Transverse colon (tissue), 4 donors: Measurements from ENCODE around the gene KRAS.

Experiments
- CTCF ChIP-seq, 5 experiments: fragments of 200-600 bp in 3 of 5; fragments of 450-650 bp in 2 of 5; sonication (generic) in 3 of 5; IDR thresholded peaks; 1 replicate in 2 of 5; 2 replicates in 3 of 5; pipeline ENCODE4 v1.5.1; 2016 to 2017; ENCODE audit warnings: antibody characterized with exemption in 5 of 5, inconsistent platforms in 3 of 5, mild to moderate bottlenecking in 2 of 5, moderate library complexity in 1 of 5
- EP300 ChIP-seq: sonication (generic); formaldehyde crosslinking; IDR thresholded peaks from one replicate; pipeline ENCODE4 v1.6.1; 2017; ENCODE audit warnings: antibody characterized with exemption, low read depth
- POLR2A ChIP-seq: fragments of 450-650 bp; IDR thresholded peaks from one replicate; pipeline ENCODE4 v1.6.1; 2016; ENCODE audit warnings: antibody characterized with exemption, mild to moderate bottlenecking, moderate library complexity
- POLR2AphosphoS5 ChIP-seq, 3 donors: sonication (generic); formaldehyde crosslinking; IDR thresholded peaks; one replicate each; pipeline ENCODE4 v1.6.1; 2016; ENCODE audit warnings: antibody characterized with exemption in 3 of 3

GRCh38 chr12:25252946-25253345 lies 2.2 kb upstream of the KRAS start:
- TF ChIP-seq EP300 (no peak), POLR2A (no peak), CTCF (IDR thresholded peaks at IDR 0.05) (no peak), POLR2AphosphoS5 (IDR thresholded peaks at IDR 0.05) (no peak)
